ENCODE results near the gene ABCC3.

Gene ABCC3

GRCh38 chr17:50658616-50659015 is 23.9 kb downstream of the ABCC3 start:
- no peak for TF ChIP-seq CTCF (IDR thresholded peaks at IDR 0.05; ENCODE audit: insufficient read depth, missing control alignments)
- DNase-seq (ENCODE audit: insufficient read length, low spot score), result no peak
- FAIRE-seq, result no peak

GRCh38 chr17:50659179-50659578 is 24.5 kb downstream of the ABCC3 start:
- DNase-seq (ENCODE audit: insufficient read length, low spot score) (no peak), FAIRE-seq (no peak)
- TF ChIP-seq CTCF (IDR thresholded peaks at IDR 0.05; ENCODE audit: insufficient read depth, missing control alignments), result no peak

GRCh38 chr17:50660042-50660886 is 25.6 kb downstream of the ABCC3 start:
- no peak for TF ChIP-seq CTCF (IDR thresholded peaks at IDR 0.05; ENCODE audit: insufficient read depth, missing control alignments)
- FAIRE-seq (no peak), DNase-seq (ENCODE audit: insufficient read length, low spot score) (no peak)

- DNase-seq (ENCODE audit: insufficient read length, low spot score) (no peak), FAIRE-seq (no peak)
- no peak for TF ChIP-seq CTCF (IDR thresholded peaks at IDR 0.05; ENCODE audit: insufficient read depth, missing control alignments)
Measured at GRCh38 chr17:50660887-50661345, 26.2 kb downstream of the ABCC3 start.

GRCh38 chr17:50661348-50661747 is 26.7 kb downstream of the ABCC3 start:
- DNase-seq (ENCODE audit: insufficient read length, low spot score) (no peak), FAIRE-seq (no peak)
- no peak for TF ChIP-seq CTCF (IDR thresholded peaks at IDR 0.05; ENCODE audit: insufficient read depth, missing control alignments)

GRCh38 chr17:50661795-50662391 is 27.2 kb downstream of the ABCC3 start:
- FAIRE-seq (no peak), DNase-seq (ENCODE audit: insufficient read length, low spot score) (no peak)
- TF ChIP-seq CTCF (IDR thresholded peaks at IDR 0.05; ENCODE audit: insufficient read depth, missing control alignments), result no peak
